K562 treated with DMSO at 1 percent for 4 hours (cell line): Measurements from ENCODE around the gene MDN1. TPM values are rescaled to one million over a fixed set of nuclear protein-coding genes. Genes with fewer than 3 reads are reported as not detected.

Source experiments
- total RNA-seq: library from RNA; unstranded; fragments of 300-600 nt; gene quantifications from 2 replicates; pipeline ENCODE4 v1.2.3, GENCODE V29; 2022; ENCODE audit not compliant: insufficient read depth

MDN1 gene, protein sequence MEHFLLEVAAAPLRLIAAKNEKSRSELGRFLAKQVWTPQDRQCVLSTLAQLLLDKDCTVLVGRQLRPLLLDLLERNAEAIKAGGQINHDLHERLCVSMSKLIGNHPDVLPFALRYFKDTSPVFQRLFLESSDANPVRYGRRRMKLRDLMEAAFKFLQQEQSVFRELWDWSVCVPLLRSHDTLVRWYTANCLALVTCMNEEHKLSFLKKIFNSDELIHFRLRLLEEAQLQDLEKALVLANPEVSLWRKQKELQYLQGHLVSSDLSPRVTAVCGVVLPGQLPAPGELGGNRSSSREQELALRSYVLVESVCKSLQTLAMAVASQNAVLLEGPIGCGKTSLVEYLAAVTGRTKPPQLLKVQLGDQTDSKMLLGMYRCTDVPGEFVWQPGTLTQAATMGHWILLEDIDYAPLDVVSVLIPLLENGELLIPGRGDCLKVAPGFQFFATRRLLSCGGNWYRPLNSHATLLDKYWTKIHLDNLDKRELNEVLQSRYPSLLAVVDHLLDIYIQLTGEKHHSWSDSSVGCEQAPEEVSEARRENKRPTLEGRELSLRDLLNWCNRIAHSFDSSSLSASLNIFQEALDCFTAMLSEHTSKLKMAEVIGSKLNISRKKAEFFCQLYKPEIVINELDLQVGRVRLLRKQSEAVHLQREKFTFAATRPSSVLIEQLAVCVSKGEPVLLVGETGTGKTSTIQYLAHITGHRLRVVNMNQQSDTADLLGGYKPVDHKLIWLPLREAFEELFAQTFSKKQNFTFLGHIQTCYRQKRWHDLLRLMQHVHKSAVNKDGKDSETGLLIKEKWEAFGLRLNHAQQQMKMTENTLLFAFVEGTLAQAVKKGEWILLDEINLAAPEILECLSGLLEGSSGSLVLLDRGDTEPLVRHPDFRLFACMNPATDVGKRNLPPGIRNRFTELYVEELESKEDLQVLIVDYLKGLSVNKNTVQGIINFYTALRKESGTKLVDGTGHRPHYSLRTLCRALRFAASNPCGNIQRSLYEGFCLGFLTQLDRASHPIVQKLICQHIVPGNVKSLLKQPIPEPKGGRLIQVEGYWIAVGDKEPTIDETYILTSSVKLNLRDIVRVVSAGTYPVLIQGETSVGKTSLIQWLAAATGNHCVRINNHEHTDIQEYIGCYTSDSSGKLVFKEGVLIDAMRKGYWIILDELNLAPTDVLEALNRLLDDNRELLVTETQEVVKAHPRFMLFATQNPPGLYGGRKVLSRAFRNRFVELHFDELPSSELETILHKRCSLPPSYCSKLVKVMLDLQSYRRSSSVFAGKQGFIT (N-terminal part only)
- 6.0 and 12.5 TPM in 2 replicates for total RNA-seq

DNA sequence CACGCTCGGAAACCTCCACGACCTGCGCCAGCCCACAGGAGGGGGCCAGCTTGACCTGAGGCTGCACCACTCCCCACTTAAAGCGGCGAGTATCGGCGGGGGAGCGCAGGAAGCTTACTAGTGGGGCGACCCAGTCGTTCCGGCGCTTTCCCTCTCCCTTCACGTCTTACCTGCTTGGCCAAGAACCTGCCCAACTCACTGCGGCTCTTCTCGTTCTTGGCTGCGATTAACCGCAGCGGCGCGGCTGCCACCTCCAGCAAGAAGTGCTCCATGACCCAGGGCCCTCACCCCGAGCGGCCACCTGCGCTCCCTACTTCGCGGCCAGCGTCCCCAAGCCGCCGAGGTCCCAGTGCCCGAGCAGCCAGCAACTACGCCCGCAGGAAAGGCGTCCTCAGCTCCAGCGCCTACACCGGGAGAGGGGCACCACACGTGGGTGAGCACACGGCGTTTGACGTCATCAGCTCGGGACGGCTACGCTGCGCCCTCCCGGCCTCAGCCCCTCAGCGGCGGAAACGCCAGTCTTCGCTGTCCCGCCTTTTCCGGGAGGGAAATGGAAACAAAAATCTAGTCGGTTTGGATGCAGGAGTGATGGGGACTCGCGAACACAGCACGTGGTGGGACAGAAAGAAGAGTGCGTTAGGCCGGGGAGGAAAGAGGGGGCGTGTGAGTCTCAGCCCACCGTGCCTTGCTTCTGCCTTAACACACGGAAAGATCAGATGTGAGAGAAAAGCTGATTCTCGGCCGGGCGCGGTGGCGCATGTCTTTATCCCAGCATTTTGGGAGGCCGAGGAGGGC is at the start of gene MDN1:
Gene MDN1 (minus strand): TSS at position 459 of the 795 bp plus-strand sequence. CDS start 187 bp downstream, at position 272.

DNA sequence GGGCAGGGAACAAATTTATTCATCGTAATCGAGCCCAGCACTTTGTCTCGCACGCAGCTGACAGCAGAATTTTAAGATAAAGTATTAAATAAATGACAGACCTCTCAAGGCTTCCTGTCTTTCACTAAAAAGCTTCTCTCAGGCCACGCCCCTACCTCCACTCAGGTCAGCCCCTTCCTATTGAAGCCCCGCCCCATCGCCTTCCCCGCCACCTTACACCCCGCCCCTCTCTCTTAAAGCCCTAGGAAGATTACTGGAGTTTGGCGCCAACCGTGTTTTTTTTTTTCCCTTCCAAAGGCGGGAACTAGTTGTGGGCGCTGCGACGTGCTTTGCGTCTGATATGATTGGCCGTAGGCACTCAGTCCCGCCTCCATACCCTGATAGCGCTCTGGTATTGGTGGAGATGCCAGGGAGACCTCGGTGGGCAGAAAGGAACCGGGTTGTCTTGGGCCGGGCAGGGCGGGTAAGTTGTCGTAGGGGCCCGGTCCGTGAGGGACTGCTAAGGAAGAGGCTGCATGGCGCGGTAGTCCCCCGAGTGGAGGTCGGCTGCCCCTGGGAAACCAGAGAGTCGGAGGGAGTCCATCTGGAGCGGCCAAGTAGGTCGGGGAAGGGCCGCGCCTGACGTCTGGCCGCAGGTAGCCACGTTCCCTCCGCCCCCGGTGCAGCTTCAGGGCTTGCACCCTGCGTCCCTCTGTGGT is 10.0 kb upstream of the MDN1 start, which contains the start of gene CASP8AP2:
Gene CASP8AP2 (plus strand): TSS at position 409 of the 698 bp plus-strand sequence.

DNA sequence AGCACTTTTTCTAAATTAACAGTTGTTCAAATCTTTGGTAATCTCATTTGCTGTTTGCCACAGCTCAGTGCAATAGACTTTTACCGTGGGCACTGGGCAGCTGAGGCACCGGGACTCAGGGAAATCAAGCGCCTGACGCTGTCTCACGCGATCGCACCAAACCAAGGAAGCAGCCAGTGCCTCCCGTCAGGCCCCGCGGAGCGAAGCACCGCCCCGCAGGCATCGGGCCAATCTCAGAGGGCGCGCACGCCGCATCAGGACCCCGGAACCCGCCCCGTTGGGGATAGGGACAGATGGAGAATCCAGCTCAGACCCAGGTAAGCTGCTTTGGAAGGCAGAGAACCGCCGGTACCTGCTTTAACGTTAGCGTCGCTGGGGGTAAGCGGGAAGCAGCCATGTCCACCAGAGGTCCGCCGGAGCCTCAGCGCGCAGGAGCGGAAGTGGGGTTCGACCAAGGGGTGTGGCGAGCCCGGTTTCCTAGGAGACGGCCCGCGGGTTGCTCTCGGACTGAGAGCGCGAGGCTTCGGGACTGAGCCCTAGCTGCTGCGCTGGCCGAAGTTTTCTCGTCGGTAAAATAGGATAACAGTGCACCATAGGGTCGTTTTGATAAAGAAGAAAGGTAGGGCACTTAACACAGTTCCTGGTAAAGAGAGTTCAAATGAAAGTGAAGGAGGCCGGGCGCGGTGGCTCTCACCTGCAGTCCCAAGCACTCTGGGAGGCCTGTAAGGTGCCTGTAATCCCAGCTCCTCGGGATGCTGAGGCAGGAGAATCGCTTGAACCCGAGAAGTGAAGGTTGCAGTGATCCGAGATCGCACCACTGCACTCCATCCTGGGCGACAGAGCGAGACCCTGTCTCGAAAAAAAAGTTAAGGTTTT is 181.0 kb downstream of the MDN1 start, which contains the start of gene LYRM2:
Gene LYRM2 (minus strand): TSS at position 428 of the 876 bp plus-strand sequence. CDS start 31 bp downstream, at position 397.

Other genes with a start within 250 kb of the MDN1 start
- gene LYRM2, start 181.0 kb downstream of the MDN1 start, total RNA-seq = 14.0 and 26.7 TPM in 2 replicates
- 8.4 and 11.4 TPM in 2 replicates for gene CASP8AP2, start 10.1 kb upstream of the MDN1 start, total RNA-seq
- gene GJA10, start 74.7 kb upstream of the MDN1 start, total RNA-seq = not detected in 2 replicates